ENCODE measurements around the gene TMCC2. TPM values are rescaled to one million over a fixed set of nuclear protein-coding genes. Genes with fewer than 3 reads are reported as not detected.

Gene TMCC2
- total RNA-seq, 6 donors from 2014 or later: 1.3 to 7.2 (median 3.8) TPM

GRCh38 chr1:205266611-205267305, 39.0 kb downstream of the TMCC2 start:
- WGBS, 2 donors: 81 to 84% methylated on average over 10 of the region's 10 CpGs
- peaks cover 9 to 45% (median 33%) of the 10 kb centered on the region in 4 donors for H3K4me1 ChIP-seq
- ATAC-seq (ENCODE audit: low FRiP score in 2 of 2) (no peak), DNase-seq (no peak)
- H3K4me3 ChIP-seq: no peak overlapping the region
- H3K27me3 ChIP-seq: no peaks in the 10 kb centered on the region
- TF ChIP-seq POLR2AphosphoS5 (IDR thresholded peaks at IDR 0.05): no peak
- no peak for TF ChIP-seq EP300 (IDR thresholded peaks at IDR 0.05)
- TF ChIP-seq CTCF (IDR thresholded peaks at IDR 0.05): no peak
- TF ChIP-seq POLR2A (IDR thresholded peaks at IDR 0.05): no peak
- no peaks in the 10 kb centered on the region for H3K9me3 ChIP-seq
- H3K27ac ChIP-seq: no peak overlapping the region
- peaks cover 0 to 9% (median 0%) of the 10 kb centered on the region in 4 donors for H3K36me3 ChIP-seq

GRCh38 chr1:205267306-205267902, 39.7 kb downstream of the TMCC2 start:
- no peak for TF ChIP-seq POLR2A (IDR thresholded peaks at IDR 0.05)
- no peaks in the 10 kb centered on the region for H3K9me3 ChIP-seq
- H3K36me3 ChIP-seq: peaks cover 0 to 14% (median 0%) of the 10 kb centered on the region in 4 donors
- ATAC-seq (ENCODE audit: low FRiP score in 2 of 2) (no peak), DNase-seq (no peak)
- H3K27ac ChIP-seq: no peak overlapping the region
- 35 to 58% methylated on average over 8 of the region's 8 CpGs for WGBS, 2 donors
- peaks cover 9 to 40% (median 30%) of the 10 kb centered on the region in 4 donors for H3K4me1 ChIP-seq
- no peaks in the 10 kb centered on the region for H3K27me3 ChIP-seq
- H3K4me3 ChIP-seq: no peak overlapping the region

GRCh38 chr1:205268846-205269680, 41.3 kb downstream of the TMCC2 start:
- no peak overlapping the region for H3K4me3 ChIP-seq
- WGBS, 2 donors: 91 to 94% methylated on average over 23 to 41 of the region's 48 CpGs
- no peaks in the 10 kb centered on the region for H3K9me3 ChIP-seq
- TF ChIP-seq POLR2A (IDR thresholded peaks at IDR 0.05): no peak
- TF ChIP-seq CTCF (IDR thresholded peaks at IDR 0.05): no peak
- TF ChIP-seq POLR2AphosphoS5 (IDR thresholded peaks at IDR 0.05): no peak
- no peak for TF ChIP-seq EP300 (IDR thresholded peaks at IDR 0.05)
- DNase-seq (peak in 1 of 2 donors; percentile 82), ATAC-seq (ENCODE audit: low FRiP score in 2 of 2) (no peak)
- peaks cover 0 to 14% (median 0%) of the 10 kb centered on the region in 4 donors for H3K36me3 ChIP-seq
- H3K27ac ChIP-seq: no peak overlapping the region
- H3K4me1 ChIP-seq: peaks cover 15 to 42% (median 33%) of the 10 kb centered on the region in 4 donors
- H3K27me3 ChIP-seq: no peaks in the 10 kb centered on the region

GRCh38 chr1:205269711-205270110, 42.0 kb downstream of the TMCC2 start:
- DNase-seq: no peak
- 89 to 95% methylated on average over 4 to 8 of the region's 8 CpGs for WGBS, 2 donors
- TF ChIP-seq CTCF (IDR thresholded peaks at IDR 0.05): no peak
- TF ChIP-seq POLR2A (IDR thresholded peaks at IDR 0.05): no peak
- no peak for TF ChIP-seq EP300 (IDR thresholded peaks at IDR 0.05)
- TF ChIP-seq POLR2AphosphoS5 (IDR thresholded peaks at IDR 0.05): no peak

GRCh38 chr1:205270271-205270670, 42.5 kb downstream of the TMCC2 start:
- DNase-seq (no peak), ATAC-seq (ENCODE audit: low FRiP score in 2 of 2) (no peak)
- Histone ChIP-seq H3K27ac (no peak overlapping the region), H3K36me3 (peaks cover 0 to 14% (median 0%) of the 10 kb centered on the region in 4 donors), H3K4me1 (peaks cover 25 to 45% (median 42%) of the 10 kb centered on the region in 4 donors), H3K4me3 (no peak overlapping the region), H3K9me3 (no peaks in the 10 kb centered on the region), H3K27me3 (no peaks in the 10 kb centered on the region)
- WGBS, 2 donors: 82 to 87% methylated on average over 7 of the region's 7 CpGs
- TF ChIP-seq POLR2A (IDR thresholded peaks at IDR 0.05) (no peak), EP300 (IDR thresholded peaks at IDR 0.05) (no peak), POLR2AphosphoS5 (IDR thresholded peaks at IDR 0.05) (no peak), CTCF (IDR thresholded peaks at IDR 0.05) (no peak)

More at GRCh38 chr1:205269711-205270110, 42.0 kb downstream of the TMCC2 start:
- no peak overlapping the region for H3K4me3 ChIP-seq
- ATAC-seq (ENCODE audit: low FRiP score in 2 of 2): no peak
- peaks cover 21 to 42% (median 38%) of the 10 kb centered on the region in 4 donors for H3K4me1 ChIP-seq
- H3K36me3 ChIP-seq: peaks cover 0 to 14% (median 0%) of the 10 kb centered on the region in 4 donors
- no peaks in the 10 kb centered on the region for H3K27me3 ChIP-seq
- H3K27ac ChIP-seq: no peak overlapping the region
- H3K9me3 ChIP-seq: no peaks in the 10 kb centered on the region

Data from upper lobe of left lung (tissue), 6 donors.